GM19372 (cell line): ENCODE data around the gene ATP23.

Experiments
- ATAC-seq: cut with Tn5 transposase; IDR thresholded peaks from one replicate; pipeline ENCODE4 v1.9.1; 2021; ENCODE audit warnings: mild to moderate bottlenecking, low read depth, moderate library complexity; ENCODE audit not compliant: unreplicated experiment

Gene ATP23

GRCh38 chr12:57965766-57966165 lies 24.4 kb downstream of the ATP23 start:
- no peak for ATAC-seq

- ATAC-seq = no peak
Measured at GRCh38 chr12:57966536-57966935, 25.2 kb downstream of the ATP23 start.

GRCh38 chr12:57983146-57983857 lies 41.9 kb downstream of the ATP23 start:
- no peak for ATAC-seq

- no peak for ATAC-seq
Measured at GRCh38 chr12:57983858-57984505, 42.6 kb downstream of the ATP23 start.

- no peak for ATAC-seq
Measured at GRCh38 chr12:57984629-57985151, 43.3 kb downstream of the ATP23 start.

- ATAC-seq = no peak
Measured at GRCh38 chr12:57985685-57986084, 44.3 kb downstream of the ATP23 start.

GRCh38 chr12:57989838-57990237 lies 48.5 kb downstream of the ATP23 start:
- no peak for ATAC-seq

GRCh38 chr12:57990241-57990883 lies 49.0 kb downstream of the ATP23 start:
- ATAC-seq = no peak

GRCh38 chr12:57992001-57992400 lies 50.6 kb downstream of the ATP23 start:
- ATAC-seq = no peak

GRCh38 chr12:57993030-57993429 lies 51.7 kb downstream of the ATP23 start:
- ATAC-seq = no peak

- no peak for ATAC-seq
Measured at GRCh38 chr12:57993834-57994233, 52.5 kb downstream of the ATP23 start.

- no peak for ATAC-seq
Measured at GRCh38 chr12:57996520-57996919, 55.2 kb downstream of the ATP23 start.

- ATAC-seq = no peak
Measured at GRCh38 chr12:57998251-57998650, 56.9 kb downstream of the ATP23 start.

- ATAC-seq = no peak
Measured at GRCh38 chr12:58000499-58000898, 59.1 kb downstream of the ATP23 start.

- ATAC-seq = no peak
Measured at GRCh38 chr12:58007875-58008274, 66.5 kb downstream of the ATP23 start.

- ATAC-seq = no peak
Measured at GRCh38 chr12:58008634-58009033, 67.3 kb downstream of the ATP23 start.
